ENCODE data around the gene COPS4.

DNA sequence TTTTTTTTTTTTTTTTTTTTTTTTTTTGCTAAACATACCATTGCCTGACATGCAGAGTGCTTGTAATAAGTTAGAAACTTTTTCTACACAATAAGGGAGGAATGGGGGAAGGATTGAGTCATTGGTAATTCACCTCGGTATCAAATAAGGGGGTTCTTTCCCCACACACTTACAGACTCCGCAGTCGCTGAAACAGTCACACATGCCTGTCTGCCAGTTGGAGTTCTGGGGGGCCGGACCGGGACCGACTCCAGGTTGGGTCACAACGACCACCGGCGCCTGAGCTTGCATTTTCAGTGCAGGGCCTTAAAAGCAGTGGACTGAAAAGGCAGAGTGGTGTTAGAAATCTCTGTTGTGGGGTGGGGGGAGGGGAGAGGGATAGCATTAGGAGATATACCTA, 72.6 kb downstream of the COPS4 start:
- TF ChIP-seq, protein P1, sequence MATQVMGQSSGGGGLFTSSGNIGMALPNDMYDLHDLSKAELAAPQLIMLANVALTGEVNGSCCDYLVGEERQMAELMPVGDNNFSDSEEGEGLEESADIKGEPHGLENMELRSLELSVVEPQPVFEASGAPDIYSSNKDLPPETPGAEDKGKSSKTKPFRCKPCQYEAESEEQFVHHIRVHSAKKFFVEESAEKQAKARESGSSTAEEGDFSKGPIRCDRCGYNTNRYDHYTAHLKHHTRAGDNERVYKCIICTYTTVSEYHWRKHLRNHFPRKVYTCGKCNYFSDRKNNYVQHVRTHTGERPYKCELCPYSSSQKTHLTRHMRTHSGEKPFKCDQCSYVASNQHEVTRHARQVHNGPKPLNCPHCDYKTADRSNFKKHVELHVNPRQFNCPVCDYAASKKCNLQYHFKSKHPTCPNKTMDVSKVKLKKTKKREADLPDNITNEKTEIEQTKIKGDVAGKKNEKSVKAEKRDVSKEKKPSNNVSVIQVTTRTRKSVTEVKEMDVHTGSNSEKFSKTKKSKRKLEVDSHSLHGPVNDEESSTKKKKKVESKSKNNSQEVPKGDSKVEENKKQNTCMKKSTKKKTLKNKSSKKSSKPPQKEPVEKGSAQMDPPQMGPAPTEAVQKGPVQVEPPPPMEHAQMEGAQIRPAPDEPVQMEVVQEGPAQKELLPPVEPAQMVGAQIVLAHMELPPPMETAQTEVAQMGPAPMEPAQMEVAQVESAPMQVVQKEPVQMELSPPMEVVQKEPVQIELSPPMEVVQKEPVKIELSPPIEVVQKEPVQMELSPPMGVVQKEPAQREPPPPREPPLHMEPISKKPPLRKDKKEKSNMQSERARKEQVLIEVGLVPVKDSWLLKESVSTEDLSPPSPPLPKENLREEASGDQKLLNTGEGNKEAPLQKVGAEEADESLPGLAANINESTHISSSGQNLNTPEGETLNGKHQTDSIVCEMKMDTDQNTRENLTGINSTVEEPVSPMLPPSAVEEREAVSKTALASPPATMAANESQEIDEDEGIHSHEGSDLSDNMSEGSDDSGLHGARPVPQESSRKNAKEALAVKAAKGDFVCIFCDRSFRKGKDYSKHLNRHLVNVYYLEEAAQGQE (IDR thresholded peaks at IDR 0.05; ENCODE audit: insufficient read depth in 1 of 2, low read depth in 2 of 2, low read length in 2 of 2), result no peak
- TF ChIP-seq POLR2AphosphoS5 (IDR thresholded peaks at IDR 0.05; ENCODE audit: low read depth, low read length), result no peak
- TF ChIP-seq TAF1 (IDR thresholded peaks at IDR 0.05; ENCODE audit: borderline replicate concordance, insufficient read depth, low read length), result no peak
